Middle frontal gyrus (tissue), 1 donor: ENCODE results near the gene AIG1.

ENCODE experiments used
- DNase-seq: peaks from one replicate; pipeline ENCODE4 v3.0.0-alpha.2; 2015; ENCODE audit warnings: low spot score; ENCODE audit errors: extremely low spot score

The AIG1 gene

DNA sequence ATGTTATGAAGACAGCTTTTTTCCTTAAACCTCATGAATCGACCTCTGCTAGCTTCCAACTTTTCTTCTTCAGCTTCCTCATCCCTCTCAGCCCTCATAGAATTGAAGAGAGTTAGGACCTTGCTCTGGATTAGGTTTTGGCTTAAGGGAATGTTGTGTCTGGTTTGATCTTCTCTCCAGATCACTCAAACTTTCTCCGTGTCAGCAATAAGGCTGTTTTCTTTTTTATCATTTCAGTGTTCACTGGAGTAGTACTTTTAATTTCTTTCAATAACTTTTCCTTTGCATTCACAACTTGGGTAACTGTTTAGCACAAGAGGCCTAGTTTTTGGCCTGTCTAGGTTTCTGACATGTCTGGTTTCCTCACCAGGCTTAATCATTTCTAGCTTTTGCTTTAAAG, 32.6 kb downstream of the AIG1 start:
- DNase-seq, result no peak

DNA sequence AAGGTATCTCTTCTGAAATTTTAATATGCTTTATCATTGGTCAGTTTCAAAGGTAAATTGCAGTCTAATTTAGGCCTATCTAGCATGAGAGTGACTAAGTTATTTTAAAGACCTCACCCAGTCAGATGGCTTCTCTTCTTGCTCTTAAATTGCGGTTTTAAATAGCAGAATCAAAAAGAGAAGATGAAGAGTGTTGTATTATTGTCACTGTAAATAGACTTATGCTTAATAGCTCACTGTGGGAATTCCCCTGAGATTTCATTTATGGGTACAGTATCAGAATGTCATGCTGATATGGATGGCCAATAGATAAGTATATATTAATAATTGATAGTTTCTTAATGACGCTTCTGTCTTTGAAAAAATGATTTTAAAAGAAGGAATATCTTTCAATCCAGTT, 35.7 kb downstream of the AIG1 start:
- no peak for DNase-seq

DNA sequence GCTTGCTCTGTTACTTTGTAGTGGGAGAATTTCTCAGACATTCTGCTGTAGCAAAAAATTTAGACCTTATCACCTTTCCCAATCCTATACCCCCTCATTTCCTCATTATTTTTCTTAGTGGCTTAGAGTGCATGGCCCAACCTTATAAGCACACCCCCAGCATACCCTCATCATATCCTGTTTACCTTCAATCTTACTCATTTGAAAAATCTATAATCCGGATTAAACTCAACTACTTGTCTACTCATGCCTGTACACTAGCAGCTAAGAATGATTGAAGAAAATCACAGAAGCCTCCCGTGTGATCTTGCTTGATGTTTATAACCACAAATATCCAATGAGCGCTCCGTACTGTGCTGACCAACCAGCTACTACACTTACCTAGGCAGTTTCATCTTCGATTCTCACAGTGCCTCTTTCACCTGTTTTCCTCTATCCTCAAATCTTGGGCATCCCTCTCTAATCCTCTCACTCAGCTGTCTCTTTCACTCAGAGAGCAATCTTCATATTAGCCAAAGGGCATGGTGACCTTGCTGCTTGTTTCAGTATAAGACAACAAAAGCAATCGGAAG, 36.6 kb downstream of the AIG1 start:
- DNase-seq, result no peak

DNA sequence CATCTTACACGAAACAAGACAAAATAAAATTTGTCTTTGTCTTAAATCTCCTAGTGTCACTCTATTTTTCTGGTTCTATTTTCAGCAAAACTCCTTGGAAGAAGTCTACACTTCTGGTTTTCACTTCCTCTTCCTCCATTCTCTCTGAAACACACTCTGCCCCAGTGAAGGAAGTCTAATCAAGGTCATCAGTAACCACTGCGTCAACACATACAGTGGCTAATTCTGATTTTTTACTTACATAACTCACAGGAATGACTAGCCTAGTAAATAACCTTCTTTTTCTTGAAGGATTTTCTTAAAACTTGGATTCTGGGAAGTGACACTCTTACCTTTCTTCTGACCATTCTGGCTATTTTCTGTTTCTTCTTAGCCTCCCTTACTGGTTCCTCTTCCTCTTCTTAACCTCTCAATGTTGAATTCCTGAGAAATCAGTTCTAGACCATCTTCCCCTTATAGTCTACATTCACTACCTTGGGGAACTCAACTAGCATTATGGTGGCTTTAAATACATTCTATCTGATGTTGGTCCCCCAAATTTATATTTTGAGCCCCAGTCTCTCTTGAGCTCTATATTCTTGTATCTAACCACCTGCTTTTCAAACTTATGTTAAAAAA, 37.5 kb downstream of the AIG1 start:
- DNase-seq, result no peak

DNA sequence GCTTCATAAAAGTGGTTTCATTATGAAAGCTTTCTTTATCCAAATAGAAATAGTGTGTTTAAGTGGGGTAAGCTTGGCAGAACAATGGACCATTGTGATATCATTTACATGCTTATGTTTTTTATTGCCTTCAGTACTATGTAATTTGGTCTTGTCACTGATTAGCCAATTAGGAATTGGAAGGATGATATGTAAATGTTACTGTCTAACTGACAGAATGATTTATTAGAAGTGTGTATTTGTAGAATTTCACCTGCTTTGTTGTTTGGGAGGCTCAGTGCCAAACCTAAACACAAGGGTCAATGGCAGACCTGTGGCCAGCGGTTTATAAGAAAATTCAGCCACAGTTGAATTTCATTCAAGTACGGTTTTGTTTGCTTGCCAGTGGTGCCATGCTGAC, 39.0 kb downstream of the AIG1 start:
- DNase-seq, result no peak

DNA sequence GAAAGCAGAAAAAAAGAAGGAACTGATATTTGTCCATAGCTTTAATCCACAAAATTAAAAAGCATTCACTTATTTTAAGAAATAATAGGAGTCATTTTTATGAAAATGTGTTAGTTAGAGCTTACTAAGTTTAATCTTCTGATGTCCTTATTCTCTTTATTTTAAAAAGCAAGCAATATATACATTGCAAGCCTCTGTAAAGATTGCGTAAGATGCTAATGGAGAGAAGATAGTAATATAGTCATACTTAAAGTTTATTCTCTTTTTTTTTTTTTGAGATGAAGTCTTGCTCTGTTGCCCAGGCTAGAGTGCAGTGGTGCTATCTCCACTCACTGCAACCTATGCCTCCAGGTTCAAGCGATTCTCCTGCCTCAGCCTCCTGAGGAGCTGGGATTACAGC, 39.7 kb downstream of the AIG1 start:
- no peak for DNase-seq

DNA sequence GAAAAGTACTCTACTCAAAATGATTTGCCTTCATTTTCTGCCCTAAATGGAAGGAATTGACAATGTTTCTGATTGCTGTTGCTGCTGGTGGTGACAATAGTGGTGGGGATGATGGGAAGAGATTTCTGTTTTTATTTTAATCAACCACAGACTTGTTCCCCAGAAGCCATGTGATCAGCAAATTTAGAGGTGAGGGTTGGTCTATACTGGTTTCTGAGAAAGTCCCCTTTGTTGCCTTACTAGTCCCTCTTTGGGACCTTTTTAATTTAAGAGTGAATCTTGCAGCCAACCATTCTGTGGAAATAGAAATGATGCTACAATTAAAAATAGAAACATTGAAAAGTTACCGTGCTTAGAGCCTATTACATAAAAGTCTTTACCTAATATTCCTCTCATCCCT, 43.2 kb downstream of the AIG1 start:
- DNase-seq, result no peak

DNA sequence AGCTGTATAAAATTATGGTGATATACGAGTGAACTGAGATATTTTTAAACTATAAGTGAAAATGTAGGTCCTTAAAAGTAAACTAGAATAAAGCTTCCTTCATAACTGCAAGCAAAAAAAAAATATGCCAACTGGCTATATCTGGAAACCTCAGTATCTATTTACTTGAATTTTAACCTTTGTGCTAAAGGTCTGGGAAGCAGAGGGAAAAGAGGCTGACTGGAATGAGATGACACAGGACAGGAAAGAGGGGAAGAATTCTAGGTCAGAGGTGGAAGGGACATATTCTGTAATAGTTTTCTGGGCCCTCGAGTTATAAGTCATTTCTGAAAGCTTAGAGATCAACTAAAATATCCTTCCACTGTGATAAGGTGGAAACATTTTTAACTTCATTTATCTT, 46.8 kb downstream of the AIG1 start:
- DNase-seq, result no peak

DNA sequence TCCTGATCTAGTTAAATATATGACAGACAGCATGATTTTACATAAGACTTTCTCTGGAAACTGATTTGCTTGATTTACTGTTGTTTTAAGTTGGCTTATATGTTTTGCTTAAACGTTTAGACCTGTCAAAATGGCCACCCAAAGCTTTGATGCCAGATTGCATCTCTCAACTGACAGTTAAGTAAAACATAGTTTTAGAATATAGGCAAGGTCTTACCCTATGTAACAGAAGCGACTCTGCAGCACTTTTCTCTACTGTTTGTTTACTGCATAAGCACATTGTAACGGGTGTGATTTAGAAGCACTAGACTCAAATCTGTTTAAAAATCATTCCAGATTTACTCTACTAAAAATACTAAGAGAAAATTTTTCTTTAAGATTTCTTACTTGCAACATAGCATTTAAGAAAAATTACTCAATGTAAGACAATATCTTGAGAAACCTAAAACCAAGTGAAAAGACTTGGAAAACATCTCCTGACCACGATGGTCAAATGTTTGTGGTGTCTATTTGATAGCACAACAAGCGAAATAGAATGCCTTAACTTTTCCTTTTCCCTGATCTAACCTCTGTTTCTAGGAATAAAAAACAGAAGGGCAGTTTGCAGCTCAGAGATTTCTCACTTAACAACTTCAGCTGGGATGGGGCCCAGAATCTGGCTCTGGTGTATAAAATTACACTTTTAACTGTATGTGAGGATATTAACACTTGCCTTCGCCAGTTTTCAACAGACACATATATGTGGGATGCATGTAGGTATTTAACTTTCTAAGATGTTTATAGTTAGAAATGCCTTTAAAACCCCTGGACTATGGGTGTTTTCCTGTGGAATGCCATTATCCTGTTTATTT, 47.4 kb downstream of the AIG1 start:
- DNase-seq, result peak; percentile 18

DNA sequence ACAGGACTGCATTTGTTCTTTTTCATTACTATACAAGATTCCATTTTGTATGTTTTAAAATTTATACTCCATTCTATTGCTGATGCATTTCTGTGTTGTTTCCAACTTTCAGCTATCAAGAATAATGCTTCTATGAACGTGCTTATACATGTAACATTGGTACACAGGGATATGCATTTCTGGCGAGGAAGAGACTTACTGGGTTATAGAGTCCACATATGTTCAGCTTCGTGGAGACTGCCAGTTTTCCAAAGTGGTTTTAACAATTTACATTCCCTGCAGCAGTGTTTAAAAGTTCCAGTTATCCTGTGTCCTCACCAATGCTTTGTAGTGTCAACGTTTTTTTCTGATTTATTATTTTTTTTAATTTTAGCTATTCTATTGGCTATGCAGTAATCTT, 48.5 kb downstream of the AIG1 start:
- no peak for DNase-seq

DNA sequence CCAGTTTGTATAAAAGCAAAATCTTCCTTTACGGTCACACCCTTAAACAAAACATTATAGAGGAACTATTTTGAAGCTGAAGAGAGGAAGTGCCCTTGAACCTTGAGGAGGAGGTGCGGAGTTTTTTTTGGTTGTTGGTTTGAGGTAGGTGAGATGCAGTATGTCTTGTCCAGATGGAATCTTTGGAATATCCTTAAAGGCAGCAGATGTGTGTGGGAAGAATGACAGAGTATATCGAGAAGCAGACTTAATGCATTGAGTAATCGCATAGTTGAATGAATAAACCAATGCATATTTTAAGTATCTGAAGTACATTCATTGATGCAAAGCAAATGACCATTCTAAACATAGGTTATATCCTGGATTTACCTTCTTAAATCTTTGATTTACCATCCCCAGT, 49.9 kb downstream of the AIG1 start:
- DNase-seq, result peak; percentile 11

DNA sequence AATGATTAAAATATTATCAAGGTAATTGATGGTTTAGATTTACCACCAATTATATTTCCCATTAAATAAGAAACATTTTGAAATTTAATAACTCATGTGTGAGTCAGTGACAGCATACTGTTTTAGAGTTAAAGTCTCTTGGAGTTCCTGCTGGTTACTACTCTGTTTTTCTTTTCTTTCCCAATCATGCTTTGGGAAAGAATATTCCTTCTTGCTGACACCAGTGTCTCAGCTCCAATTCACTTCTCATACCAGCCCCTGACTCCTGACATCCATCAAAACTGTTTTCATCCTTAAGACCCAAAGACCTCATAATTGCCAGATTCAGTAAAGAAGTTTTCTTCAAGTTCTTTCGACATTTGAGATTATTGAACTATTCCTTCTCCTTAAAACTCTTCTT, 50.3 kb downstream of the AIG1 start:
- no peak for DNase-seq

DNA sequence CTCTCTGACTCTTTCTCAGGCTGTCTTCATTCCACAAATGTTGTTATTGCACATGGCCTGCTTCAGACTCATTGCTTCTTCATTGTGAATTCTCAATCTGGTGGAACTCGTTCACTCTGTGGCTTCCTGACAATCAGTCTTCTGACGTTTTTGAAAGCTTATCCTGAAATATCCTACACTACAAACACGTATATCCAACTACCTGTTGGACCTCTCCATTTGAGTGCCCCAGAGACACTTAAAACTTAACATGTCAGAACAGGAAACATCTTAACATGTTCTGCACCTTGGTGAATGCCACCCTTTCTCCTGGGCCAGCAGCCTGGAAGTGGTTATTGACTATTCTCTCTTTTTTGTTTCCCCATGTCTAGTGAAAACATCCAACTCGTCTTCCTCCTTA, 50.8 kb downstream of the AIG1 start:
- no peak for DNase-seq

DNA sequence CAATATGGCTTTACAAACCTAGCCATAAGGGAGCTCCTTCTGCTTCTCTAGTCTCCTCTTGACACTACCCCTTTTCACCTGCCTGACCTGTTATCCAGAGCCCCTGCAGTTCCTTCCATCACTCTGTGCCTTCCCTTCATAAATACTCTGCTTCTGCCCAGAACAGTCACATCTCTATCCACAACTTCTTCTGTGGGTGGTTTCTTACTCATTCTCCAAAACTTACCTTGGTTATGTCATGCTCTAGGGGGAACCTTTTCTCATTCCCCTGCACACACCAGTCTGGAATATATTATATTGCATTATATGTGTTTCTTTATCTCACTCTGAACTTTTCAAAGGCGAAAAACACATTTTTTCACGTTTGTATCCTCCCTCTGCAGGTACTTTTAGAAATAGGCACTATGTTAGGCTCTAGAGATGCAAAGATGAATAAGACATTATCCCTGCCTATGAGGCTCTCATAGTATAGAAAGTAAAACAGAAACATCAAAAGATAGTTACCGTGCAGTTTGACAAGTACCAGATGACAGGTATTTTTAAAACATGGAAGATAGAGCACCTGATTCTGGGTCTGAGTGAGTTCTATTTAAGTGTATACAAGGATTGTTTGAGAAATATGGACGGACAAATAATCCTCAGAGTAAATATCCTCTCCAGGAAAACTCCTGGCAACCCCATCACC, 51.5 kb downstream of the AIG1 start:
- DNase-seq, result no peak

DNA sequence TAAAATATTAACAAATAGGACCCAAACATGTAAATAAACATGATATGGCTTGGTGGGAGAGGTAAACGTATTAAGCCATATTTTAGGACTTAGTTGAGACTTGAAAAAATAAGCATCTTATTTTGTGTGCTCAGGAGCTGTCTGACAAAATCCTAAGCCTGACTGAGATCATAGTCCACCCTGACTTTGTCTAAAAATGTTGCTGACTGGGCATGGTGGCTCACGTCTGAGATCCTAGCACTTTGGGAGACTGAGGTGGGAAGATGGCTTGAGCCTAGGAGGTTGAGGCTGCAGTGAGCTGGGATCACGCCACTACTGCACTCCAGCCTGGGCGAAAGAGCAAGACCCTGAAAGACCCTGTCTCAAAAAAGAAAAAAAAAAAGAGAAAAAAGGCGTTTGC, 52.1 kb downstream of the AIG1 start:
- DNase-seq, result no peak

DNA sequence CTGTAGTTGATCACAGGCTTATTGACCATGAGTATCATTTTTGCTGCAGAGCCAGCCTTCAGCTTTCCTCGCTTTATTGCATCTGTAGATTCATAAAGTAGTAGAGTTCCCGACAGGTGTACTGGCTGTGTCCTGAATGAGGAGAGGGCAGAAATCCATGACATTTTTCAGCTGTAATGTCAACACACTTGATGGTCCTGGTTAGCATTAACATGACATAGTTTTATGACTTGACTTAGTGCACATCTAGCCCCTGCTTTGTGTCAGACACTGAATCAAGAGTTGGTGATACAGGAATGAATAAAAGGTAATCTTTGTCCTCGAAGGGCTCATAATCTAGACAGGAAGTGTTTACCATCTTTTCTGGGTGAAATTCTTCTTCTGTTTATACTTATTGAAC, 55.0 kb downstream of the AIG1 start:
- no peak for DNase-seq

DNA sequence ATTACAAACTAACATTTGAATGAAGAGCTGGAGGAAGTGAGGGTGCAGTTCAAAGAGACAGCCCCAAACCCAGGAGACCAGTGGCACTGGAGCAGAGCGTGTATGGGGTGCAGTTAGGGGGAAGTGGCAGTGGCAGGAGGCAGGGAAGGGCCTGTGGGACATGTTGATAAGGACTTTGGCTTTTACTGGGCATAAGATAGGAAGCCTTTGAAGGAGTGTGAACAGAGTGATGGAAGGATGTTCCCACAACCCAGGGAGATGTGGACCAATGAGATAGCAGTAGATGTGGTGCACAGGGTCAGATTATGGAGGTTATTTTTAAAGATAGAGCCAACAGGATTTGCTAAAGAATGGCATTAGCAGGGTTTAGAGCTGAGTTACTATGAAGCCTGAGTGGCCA, 56.4 kb downstream of the AIG1 start:
- no peak for DNase-seq

DNA sequence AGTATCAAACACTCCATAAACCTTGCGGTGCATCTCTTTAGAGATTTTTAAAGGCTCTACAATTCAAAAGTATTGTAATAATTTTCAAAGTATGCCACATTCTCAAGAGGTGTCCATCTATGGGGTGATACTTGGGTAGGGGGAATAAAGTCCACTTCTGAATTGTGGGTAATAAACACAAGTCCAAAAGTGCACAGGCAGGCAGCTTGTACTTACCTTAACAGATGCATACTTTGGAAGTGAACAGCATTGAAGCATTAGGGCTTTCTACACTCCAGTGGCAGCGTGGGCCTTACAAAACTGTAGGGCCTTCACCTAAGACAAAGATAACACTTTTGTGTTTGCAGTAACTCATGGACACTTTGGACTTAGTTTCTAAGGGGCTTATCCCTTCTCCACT, 58.6 kb downstream of the AIG1 start:
- DNase-seq, result no peak

DNA sequence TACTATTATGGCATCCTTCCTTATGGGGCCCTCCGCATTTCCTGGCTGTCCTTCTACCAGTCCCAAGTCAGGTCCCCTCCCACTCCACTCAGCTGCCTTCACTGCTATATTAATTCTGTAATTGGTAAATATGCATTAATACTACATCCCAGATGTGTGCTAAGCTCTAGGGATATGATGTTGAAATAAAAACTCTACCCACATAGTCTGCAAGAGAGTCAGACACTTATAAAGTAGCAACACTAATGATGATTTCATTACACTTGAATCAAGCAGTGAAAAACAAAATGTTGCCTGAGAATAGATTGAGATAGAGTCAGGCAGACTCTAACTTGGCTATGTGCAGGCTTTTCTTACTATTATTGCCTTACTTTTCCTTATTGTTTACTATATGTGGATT, 62.4 kb downstream of the AIG1 start:
- DNase-seq, result no peak

DNA sequence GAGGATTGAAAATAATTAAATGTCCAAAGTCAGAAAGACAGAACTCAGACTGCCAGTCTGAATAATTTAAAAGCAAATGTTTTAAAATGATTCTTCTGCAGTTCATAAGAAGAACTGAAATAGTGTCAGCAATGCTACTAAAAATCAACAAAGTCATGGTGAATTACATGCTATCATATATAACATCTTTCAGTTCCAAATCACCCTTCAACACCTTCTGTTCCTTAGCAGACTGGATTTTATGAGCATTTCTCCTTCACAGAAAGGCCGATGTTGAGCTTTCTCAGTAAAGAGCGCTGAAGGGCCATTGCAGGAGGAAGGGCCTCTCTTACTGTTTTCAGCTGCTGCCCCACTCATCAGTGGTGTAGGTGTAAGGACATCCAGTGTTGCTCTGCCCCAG, 63.3 kb downstream of the AIG1 start:
- DNase-seq, result no peak

DNA sequence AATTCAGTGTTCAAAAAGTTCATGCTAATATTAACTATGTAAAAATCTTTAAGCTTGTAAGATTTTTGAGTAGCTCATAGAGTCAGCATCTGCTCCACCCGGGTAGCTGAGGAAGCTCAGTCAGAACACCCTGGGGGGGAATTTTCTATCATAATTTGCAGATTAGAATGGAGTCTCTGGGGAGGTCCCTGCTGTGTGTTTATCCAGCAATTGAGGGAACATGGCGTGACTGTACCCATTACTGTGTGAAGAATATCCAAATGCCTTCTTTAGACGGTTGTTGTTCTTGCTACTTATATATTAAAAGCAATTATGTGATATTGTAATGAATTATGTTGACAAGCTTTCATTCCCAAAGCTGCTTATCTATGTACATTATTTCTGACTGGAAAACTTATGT, 64.8 kb downstream of the AIG1 start:
- no peak for DNase-seq

DNA sequence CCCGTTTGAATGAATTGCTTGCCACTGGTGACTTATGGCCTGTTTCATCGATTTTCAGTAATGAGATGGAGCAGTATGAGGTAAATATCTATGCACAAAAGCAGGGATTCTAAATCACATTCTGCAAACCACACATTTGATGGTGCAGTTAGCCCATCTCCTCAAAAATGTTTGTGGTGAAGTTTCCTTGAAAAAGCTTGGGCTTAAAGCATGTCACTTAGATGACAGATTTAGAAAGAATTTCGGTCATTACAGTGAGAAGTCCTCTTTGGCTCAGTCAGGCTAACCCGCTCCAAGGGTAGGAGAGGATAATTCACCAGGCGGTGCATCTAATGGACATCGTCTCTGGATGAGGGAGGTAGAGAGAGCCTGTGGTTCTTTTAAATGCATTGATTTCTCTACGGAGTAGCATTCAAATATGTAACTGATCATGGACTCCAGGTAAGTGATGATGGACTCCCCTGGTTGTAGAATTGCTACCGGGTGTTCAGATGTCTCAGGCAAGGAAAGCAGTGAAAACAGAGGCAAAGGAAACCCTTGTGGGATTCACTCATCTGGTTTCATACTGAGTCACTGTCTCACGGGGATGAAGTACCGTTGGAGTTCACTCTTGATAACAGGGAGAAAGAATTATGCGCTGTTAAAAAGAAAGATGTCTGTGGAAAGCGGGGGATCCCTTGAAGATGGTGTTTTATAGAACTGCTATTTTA, 65.3 kb downstream of the AIG1 start:
- DNase-seq, result no peak
